ENCODE results near the gene TAS1R3.

Gene TAS1R3

DNA sequence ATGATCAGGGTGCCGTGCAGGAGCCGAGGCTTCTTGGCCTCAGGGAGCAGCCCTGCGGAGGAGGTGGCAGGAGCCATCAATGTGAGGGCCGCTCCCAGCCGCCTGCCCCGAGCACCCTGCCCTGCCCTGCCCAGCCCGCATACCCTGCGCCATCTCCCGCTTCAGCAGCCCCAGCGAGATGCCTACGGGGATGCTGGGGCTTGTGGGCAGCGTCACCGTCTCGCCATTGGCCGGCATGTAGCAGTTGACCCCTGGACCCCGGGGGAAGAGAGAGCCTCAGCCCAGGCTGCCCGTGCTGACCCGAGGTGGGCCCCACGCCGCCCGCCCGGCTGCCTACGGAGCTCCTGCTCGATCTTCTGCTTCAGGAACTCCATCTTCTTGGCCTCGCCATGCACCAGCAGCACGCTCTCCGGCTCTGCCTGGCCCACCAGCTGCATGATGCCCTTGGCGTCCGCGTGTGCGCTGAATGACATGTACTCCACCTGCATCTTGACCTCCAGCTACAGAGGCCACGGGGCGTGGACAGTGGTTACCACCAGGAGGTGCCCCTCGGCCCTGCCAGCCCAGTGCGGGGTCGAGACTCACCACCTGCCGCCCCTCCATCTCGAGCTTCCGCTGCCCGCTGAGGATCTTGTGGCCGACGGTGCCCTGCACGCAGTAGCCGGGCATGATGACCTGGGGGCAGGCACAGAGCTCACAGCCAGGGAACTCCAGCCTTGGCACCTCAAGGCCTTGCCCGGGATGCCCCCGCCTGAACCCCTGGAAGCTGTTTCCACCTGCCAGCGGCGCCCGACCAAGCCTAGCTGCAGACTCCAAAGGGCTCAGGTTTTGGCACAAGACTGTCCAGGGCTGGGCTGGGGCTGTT is 18.4 kb upstream of the TAS1R3 start:
- H4K20me1 ChIP-seq (ENCODE audit: control insufficient read depth, insufficient read depth, low read depth, low read length) = 0 out of 2 replicates have a peak, but pooled peaks cover 3% of the 10 kb centered on the region
- TF ChIP-seq, protein P1, sequence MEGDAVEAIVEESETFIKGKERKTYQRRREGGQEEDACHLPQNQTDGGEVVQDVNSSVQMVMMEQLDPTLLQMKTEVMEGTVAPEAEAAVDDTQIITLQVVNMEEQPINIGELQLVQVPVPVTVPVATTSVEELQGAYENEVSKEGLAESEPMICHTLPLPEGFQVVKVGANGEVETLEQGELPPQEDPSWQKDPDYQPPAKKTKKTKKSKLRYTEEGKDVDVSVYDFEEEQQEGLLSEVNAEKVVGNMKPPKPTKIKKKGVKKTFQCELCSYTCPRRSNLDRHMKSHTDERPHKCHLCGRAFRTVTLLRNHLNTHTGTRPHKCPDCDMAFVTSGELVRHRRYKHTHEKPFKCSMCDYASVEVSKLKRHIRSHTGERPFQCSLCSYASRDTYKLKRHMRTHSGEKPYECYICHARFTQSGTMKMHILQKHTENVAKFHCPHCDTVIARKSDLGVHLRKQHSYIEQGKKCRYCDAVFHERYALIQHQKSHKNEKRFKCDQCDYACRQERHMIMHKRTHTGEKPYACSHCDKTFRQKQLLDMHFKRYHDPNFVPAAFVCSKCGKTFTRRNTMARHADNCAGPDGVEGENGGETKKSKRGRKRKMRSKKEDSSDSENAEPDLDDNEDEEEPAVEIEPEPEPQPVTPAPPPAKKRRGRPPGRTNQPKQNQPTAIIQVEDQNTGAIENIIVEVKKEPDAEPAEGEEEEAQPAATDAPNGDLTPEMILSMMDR (IDR thresholded peaks at IDR 0.05; ENCODE audit: low read depth, low read length, poor library complexity, severe bottlenecking) = no peak
- no peak for TF ChIP-seq EZH2phosphoT487 (IDR thresholded peaks at IDR 0.05; ENCODE audit: borderline replicate concordance, low read length)
- peaks cover 5% of the 10 kb centered on the region; the same call in 1 of the 2 replicates for H3F3A ChIP-seq (ENCODE audit: control insufficient read depth, insufficient read depth)
- H3K9me3 ChIP-seq (ENCODE audit: control insufficient read depth, insufficient read depth, low read length) = no peaks in the 10 kb centered on the region
- no peak overlapping the region for H3K4me3 ChIP-seq (ENCODE audit: low read length)
- peaks cover 35% of the 10 kb centered on the region for H3K79me2 ChIP-seq (ENCODE audit: control insufficient read depth, low read length)
- no peaks in the 10 kb centered on the region for H3K27me3 ChIP-seq (ENCODE audit: control insufficient read depth, low read length)
- H3K9me2 ChIP-seq (replicated peaks; ENCODE audit: control insufficient read depth, low read length) = no peaks in the 10 kb centered on the region
- peaks cover 9% of the 10 kb centered on the region for H3K4me1 ChIP-seq (ENCODE audit: control insufficient read depth, low read length)
- H3K36me3 ChIP-seq (ENCODE audit: control insufficient read depth, low read length) = peaks cover 64% of the 10 kb centered on the region
- no peak overlapping the region for H3K27ac ChIP-seq (ENCODE audit: low read depth, low read length)
- no peak overlapping the region for H3K4me2 ChIP-seq (ENCODE audit: low read length)

DNA sequence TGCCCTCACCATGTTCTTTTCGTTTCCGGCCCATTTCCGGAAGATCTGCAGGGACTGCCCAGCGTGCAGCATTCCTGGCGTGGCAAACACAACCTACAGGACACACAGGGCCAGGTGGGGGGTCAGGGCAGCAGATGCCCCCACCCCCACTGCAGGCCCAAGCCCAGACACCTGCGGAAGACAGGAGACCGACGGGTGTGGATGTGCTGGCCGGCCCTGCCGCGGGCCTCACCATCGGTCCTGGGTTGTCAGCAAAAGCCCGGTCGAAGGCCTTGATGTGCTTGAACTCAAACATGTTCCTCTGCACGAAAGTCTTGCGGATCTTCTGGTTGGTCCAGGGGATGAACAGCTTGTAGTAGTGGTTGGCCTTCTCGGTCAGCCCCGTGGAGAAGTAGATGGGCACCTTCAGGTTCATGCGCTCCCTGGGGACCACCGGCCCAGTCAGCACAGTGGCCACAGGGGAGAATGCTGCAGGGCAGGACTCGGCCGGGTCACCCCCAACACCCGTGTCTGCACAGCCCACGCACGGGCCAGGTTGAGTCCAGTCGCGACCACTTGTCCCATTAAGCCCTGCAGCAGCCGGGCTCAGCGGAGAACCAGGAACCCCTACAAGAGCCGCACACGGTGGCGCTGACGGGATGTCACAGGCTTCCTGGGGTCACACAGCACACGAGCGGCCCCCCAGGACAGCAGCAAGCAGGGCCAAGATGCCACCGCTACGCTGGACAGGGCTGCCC is 17.4 kb upstream of the TAS1R3 start:
- peaks cover 33% of the 10 kb centered on the region for H3K79me2 ChIP-seq (ENCODE audit: control insufficient read depth, low read length)

DNA sequence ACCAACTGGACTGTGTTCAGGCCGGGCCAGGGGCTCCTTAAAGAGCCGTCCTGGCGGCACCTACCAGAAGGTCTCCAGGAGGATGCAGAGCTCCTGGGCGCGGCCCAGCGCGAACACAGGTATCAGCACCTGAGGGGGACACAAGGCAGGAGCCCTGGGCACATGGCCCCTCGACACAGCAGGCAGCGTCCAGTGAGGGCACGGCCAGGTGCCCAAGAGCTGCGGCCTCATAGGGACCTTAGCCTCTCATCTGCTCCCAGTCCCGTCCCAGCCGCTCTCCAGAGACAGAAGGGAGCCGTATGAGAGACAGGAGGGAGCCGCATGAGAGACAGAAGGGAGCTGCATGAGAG is 16.9 kb upstream of the TAS1R3 start:
- Histone ChIP-seq H3K9me3 (ENCODE audit: control insufficient read depth, insufficient read depth, low read length) (no peaks in the 10 kb centered on the region), H3K4me2 (ENCODE audit: low read length) (no peak overlapping the region), H3K4me1 (ENCODE audit: control insufficient read depth, low read length) (peaks cover 9% of the 10 kb centered on the region), H4K20me1 (ENCODE audit: control insufficient read depth, insufficient read depth, low read depth, low read length) (0 out of 2 replicates have a peak, but pooled peaks cover 3% of the 10 kb centered on the region), H3F3A (ENCODE audit: control insufficient read depth, insufficient read depth) (peaks cover 11% of the 10 kb centered on the region; the same call in 1 of the 2 replicates), H3K79me2 (ENCODE audit: control insufficient read depth, low read length) (peaks cover 28% of the 10 kb centered on the region), H3K27me3 (ENCODE audit: control insufficient read depth, low read length) (no peaks in the 10 kb centered on the region), H3K36me3 (ENCODE audit: control insufficient read depth, low read length) (peaks cover 75% of the 10 kb centered on the region), H3K27ac (ENCODE audit: low read depth, low read length) (no peak overlapping the region), H3K4me3 (ENCODE audit: low read length) (no peak overlapping the region), H3K9me2 (replicated peaks; ENCODE audit: control insufficient read depth, low read length) (no peaks in the 10 kb centered on the region)
- TF ChIP-seq EZH2phosphoT487 (IDR thresholded peaks at IDR 0.05; ENCODE audit: borderline replicate concordance, low read length) = no peak
- TF ChIP-seq, protein P1 (IDR thresholded peaks at IDR 0.05; ENCODE audit: low read depth, low read length, poor library complexity, severe bottlenecking) = no peak

More for the DNA sequence above, 17.4 kb upstream of the TAS1R3 start:
- peaks cover 9% of the 10 kb centered on the region for H3K4me1 ChIP-seq (ENCODE audit: control insufficient read depth, low read length)
- no peak for TF ChIP-seq EZH2phosphoT487 (IDR thresholded peaks at IDR 0.05; ENCODE audit: borderline replicate concordance, low read length)
- TF ChIP-seq, protein P1 (IDR thresholded peaks at IDR 0.05; ENCODE audit: low read depth, low read length, poor library complexity, severe bottlenecking) = no peak
- no peak overlapping the region for H3K4me2 ChIP-seq (ENCODE audit: low read length)
- peaks cover 11% of the 10 kb centered on the region; the same call in 1 of the 2 replicates for H3F3A ChIP-seq (ENCODE audit: control insufficient read depth, insufficient read depth)
- H3K27me3 ChIP-seq (ENCODE audit: control insufficient read depth, low read length) = no peaks in the 10 kb centered on the region
- H3K36me3 ChIP-seq (ENCODE audit: control insufficient read depth, low read length) = peaks cover 70% of the 10 kb centered on the region
- no peaks in the 10 kb centered on the region for H3K9me2 ChIP-seq (replicated peaks; ENCODE audit: control insufficient read depth, low read length)
- H4K20me1 ChIP-seq (ENCODE audit: control insufficient read depth, insufficient read depth, low read depth, low read length) = 0 out of 2 replicates have a peak, but pooled peaks cover 3% of the 10 kb centered on the region
- no peaks in the 10 kb centered on the region for H3K9me3 ChIP-seq (ENCODE audit: control insufficient read depth, insufficient read depth, low read length)
- no peak overlapping the region for H3K27ac ChIP-seq (ENCODE audit: low read depth, low read length)
- no peak overlapping the region for H3K4me3 ChIP-seq (ENCODE audit: low read length)

Data from DOHH2 (cell line).